HFF-Myc (cell line): ENCODE measurements around the gene PRKD1.

ENCODE experiments used
- DNase-seq: peaks from one replicate; pipeline ENCODE4 v3.0.0-alpha.2; 2011; ENCODE audit warnings: low read depth; ENCODE audit errors: extremely low read depth
- H3K4me3 ChIP-seq: replicated peaks from 2 replicates; pipeline ENCODE4 v1.5.1; 2011; ENCODE audit warnings: low read depth, mild to moderate bottlenecking, control low read depth, low read length
- TF ChIP-seq, protein P1 (sequence below): IDR thresholded peaks from 2 replicates; pipeline ENCODE4 v1.5.1; 2012; ENCODE audit warnings: mild to moderate bottlenecking, low read depth, low read length, control low read depth; ENCODE audit errors: missing control alignments

Gene PRKD1

DNA sequence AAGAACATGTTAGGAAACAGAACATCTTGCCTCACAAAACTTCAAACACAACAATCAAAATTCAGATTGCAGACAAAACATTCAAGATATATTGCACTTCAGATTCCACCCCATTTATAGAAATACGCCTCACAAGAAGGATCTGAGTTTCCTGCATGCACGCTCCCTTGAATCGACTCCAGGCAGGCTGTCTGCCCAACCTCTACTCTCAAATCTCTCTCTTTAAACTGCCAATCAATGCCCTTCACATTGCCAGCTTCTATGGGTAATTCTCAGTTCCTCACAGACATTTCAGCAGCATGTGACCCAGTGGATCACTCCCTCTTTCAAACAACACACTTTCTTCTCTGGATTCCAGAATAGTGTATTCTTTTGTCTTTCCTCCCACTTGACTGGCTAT lies 184.1 kb downstream of the PRKD1 start:
- TF ChIP-seq, protein P1, sequence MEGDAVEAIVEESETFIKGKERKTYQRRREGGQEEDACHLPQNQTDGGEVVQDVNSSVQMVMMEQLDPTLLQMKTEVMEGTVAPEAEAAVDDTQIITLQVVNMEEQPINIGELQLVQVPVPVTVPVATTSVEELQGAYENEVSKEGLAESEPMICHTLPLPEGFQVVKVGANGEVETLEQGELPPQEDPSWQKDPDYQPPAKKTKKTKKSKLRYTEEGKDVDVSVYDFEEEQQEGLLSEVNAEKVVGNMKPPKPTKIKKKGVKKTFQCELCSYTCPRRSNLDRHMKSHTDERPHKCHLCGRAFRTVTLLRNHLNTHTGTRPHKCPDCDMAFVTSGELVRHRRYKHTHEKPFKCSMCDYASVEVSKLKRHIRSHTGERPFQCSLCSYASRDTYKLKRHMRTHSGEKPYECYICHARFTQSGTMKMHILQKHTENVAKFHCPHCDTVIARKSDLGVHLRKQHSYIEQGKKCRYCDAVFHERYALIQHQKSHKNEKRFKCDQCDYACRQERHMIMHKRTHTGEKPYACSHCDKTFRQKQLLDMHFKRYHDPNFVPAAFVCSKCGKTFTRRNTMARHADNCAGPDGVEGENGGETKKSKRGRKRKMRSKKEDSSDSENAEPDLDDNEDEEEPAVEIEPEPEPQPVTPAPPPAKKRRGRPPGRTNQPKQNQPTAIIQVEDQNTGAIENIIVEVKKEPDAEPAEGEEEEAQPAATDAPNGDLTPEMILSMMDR = no peak
- DNase-seq = no peak
- H3K4me3 ChIP-seq = no peak overlapping the region

DNA sequence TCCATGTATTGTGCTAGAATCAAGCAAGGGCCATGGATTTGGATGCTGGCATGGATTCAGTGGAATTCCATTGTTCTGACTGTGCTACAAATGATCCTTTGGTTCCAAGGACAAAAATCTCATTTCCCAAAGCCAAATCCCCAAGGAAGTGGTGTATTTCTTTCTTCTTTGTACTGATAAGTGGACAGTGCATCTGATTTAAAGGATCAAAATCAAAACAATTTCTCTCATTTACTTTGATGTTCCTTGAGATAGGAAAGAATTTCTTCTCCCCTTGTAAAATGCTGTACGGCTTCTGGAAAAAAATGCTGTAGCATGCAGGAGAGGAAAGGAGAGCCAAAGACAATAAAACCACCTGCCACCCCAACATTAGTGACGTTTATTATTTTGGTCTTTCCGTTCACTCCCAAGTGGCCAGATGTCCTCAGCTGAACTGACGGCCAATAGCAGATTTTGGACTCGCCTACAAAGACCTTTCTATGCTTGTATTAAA lies 185.7 kb downstream of the PRKD1 start:
- no peak overlapping the region for H3K4me3 ChIP-seq
- no peak for DNase-seq
- TF ChIP-seq, protein P1 = no peak

DNA sequence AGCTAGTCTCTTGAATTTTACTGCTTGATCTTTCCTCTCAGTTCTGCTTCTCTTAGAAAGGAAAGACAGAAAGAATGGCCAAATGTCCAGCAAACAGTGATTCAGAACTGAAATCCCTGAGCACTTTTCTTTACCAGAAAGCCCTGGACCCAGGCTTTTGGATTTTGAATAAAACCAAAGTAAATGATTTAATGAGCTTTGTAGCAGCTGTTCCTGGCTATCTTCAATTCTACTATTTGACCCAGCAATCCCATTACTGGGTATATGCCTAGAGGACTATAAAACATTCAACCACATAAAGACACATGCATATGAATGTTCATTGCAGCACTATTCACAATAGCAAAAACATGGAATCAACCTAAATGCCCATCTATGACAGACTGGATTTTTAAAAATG lies 187.2 kb downstream of the PRKD1 start:
- DNase-seq = no peak
- no peak overlapping the region for H3K4me3 ChIP-seq
- TF ChIP-seq, protein P1 = no peak

DNA sequence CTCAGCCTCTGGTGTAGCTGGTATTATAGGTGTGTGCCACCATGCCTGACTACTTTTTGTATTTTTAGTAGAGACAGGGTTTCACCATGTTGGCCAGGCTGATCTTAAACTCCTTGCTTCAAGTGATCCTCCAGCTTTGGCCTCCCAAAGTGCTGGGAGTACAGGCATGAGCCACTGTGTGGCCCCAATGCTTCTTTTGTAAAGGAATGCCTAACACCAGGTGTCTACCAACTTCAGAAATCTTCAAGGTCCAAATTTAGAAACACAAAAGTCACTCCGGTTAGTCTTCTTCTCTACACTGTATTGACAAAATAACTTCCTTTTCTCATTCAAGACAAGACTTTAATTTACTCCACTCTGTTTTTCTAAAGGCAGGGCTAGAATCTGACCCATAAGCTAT lies 188.7 kb downstream of the PRKD1 start:
- no peak for DNase-seq
- TF ChIP-seq, protein P1 = no peak
- H3K4me3 ChIP-seq = no peak overlapping the region

DNA sequence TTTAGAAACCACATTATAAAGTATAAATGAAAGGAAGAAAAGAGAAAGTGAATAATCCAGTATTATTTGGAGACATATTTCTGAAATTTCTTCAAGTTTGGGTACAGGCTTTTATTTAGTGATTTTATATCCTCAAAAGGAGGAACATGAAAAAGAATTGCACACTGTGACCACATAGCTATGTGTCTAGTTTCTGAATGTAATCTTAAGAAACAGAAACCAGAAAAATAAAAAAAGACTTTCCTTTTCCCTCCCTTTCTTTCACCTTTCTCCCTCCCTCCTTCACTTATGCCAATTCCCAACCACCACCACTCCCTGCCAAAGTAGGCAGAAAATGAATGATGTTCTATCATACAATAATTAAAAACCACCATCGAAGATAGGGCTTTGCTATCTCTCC lies 189.6 kb downstream of the PRKD1 start:
- no peak overlapping the region for H3K4me3 ChIP-seq
- TF ChIP-seq, protein P1 = no peak
- DNase-seq = no peak

DNA sequence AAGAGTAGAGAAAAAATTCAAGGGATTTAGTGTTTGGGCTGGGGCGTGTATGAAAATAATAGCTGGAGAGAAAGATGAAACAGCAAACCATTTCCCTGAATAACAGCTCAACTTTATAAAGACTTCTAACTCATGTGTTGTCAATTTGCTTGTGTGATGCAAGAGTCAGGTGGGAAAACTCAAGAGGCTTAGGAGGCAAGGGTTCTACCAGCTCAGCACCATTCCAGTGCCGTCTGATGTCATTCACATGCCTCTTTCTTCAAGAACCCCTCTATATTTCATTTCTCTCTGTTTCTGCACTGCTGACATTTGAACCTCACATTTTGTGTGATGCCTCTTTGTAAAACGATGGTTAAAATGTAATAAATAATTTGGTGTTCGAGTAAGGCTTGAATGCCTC lies 192.2 kb downstream of the PRKD1 start:
- no peak overlapping the region for H3K4me3 ChIP-seq

More for the DNA sequence above, 192.2 kb downstream of the PRKD1 start:
- TF ChIP-seq, protein P1 = no peak
- DNase-seq = no peak
